Hepatocyte (in vitro differentiated cells): Measurements from ENCODE around the gene ST6GAL1.

Experiments used
- CTCF ChIP-seq: fragments of 200-600 bp; sonication (generic); IDR thresholded peaks from 2 replicates; pipeline ENCODE4 v1.5.1; 2016; ENCODE audit warnings: antibody characterized with exemption, mild to moderate bottlenecking; ENCODE audit not compliant: poor library complexity
- EZH2 ChIP-seq: fragments of 200-600 bp; sonication (generic); IDR thresholded peaks from 2 replicates; pipeline ENCODE4 v1.6.1; 2016; ENCODE audit warnings: antibody characterized with exemption, mild to moderate bottlenecking, borderline replicate concordance

GRCh38 chr3:187036394-187036793 lies 106.1 kb downstream of the ST6GAL1 start:
- TF ChIP-seq EZH2 (no peak), CTCF (no peak)
